Amniotic epithelial cell (primary cell): ENCODE results near the gene LIN52.

ENCODE experiments used
- DNase-seq: peaks from one replicate; pipeline ENCODE4 v3.0.0-alpha.2; 2010; ENCODE audit warnings: low read depth

LIN52 gene, protein sequence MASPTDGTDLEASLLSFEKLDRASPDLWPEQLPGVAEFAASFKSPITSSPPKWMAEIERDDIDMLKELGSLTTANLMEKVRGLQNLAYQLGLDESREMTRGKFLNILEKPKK

DNA sequence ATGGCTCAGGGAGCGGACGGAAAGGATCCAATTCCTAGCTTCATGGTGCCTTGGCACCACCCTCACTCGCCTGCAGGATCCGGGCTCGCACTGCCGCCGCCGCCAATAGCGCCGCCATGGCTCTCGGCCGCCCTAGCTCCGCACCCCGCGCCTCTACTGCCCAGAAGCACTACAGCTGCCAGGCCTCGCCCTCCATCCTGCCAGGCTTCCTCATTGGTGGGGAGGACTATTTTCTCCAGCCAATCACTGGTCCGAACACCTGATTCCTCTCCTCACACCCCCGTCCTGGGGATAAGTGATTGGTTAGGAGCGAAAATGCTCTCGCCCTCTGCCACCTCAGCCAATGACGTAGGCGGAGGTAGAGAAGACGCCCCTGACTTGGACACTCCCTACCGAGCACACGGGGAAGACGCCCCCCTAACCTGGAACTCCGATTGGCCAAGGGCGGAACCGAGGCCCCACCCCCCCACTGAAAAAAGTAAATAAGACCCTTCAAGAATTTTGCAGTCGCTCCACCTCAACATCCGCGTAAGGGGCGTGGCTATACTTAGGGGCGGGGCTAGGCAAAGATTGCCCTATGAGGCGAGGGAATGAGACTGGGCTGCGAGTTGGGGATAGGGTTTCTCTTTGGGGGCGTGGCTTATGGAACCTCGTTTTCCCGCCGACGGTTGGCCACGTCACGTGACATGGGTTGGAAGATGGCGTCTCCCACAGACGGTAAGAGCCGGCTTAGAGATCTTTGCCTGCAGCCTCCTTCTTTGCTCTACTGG lies at the start of gene LIN52, which contains the start of gene ALDH6A1:
TSS of gene LIN52 (plus strand) at position 680 of the 770 bp plus-strand sequence. CDS start at position 699, 19 bp downstream.
TSS of gene ALDH6A1 (minus strand) at position 177 of the 770 bp plus-strand sequence. CDS start at position 118, 59 bp downstream.
- peak; percentile 100 for DNase-seq

DNA sequence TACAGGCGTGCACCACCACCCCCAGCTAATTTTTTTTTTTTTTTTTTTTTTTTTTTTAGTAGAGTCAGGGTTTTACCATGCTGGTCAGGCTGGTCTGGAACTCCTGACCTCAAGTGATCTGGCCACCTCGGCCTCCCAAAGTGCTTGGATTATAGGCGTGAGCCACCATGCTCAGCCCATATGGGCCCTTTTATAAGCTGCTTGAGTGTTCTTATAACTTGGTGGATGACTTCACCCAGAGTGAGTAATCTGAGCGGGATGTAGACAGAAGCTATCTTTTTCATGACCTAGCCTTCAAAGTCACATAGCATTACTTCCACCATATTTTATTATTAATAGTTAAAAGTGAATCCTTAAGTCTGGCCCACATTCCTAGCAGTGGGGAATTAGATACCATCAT lies 49.2 kb upstream of the LIN52 start:
- peak; percentile 68 for DNase-seq

DNA sequence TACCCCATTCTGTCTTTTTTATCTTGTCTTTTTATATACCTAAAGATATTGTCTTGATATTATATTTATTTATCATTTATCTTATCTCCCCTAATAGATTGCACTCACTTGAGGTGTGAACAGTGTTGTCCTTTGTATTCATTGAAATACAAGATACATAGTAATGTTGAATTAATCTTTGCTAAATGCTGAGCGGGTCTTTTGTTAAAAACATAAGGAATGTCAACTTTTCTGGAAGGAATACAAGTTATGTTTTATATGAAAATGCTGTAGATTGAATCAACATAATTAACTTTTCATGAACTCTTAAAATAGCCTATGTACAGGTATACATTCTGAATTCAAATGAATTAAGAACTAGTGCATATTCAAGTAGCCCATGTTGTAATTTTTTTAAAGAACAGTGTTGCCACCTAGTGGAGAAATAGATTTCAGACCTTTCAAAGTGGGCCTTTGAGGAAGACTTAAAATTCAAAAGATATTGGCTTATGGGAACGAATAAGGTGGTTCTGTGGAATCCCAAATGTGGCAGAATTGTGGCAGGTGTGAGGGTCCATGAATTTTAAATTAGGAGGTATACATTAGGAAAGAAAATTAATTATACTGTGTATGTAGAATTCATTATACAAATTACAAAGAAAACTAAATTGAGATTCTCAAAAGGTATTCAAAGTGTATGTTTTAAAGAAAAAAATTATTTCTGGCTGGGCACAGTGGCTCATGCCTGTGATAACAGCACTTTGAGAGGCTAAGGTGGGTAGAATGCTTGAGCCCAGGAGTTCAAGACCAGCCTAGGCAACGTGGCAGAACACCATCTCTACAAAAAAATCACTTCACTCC lies 46.5 kb upstream of the LIN52 start:
- peak; percentile 64 for DNase-seq

DNA sequence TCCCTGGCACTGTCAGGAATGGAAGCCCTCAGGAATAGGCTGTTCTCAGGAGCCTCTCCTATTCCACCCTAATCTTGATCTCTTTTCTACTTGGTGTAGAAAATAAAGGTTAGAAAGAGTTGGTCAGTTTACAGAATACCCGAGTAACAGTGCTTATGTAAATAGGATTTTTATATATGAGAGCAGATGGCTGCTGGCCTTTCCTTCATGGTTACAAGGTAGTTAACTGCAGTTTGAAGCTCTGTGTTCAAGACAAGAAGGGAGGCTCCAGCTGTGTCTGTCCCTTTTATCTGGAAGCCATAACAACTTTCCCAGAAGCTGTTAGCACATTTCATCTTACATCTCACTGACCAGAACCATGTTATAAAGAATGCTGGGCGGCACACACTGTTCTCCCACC lies 42.5 kb upstream of the LIN52 start:
- no peak for DNase-seq

DNA sequence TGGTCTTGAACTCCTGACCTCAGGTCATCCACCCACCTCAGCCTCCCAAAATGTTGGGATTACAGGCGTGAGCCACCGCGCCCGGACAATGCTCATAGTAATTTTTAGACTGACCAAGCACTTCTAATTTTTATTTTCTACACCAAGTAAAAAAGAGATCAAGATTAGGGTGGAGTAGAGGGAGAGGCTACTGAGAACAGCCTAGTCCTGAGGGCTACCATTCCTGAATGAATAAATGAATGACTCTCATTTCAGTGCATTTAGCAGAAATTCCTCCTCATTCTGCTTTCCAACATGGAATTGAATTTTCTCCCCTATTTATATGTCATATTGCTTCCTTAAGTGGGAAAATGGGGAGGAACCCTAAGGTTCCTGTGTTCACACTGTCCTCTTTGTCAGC lies 39.2 kb upstream of the LIN52 start:
- no peak for DNase-seq

DNA sequence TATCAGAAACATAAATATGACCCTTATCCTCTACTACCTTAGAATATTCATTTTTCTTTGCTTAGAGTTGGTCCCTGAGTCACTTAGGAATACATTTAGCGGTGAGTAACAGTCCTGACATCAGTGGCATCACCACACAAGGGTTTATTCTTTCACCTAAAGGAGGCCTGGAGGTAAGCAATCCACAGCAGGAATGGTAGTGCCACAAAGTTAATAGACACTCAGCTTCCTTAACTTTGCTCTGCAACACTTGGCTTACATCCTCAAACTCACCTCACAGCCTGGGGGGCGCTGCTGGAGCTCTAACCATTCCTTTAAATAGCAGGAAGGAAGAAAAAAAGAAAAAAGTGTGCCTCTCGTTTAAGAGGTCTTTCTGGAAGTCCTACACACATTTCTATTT lies 36.5 kb upstream of the LIN52 start:
- no peak for DNase-seq

DNA sequence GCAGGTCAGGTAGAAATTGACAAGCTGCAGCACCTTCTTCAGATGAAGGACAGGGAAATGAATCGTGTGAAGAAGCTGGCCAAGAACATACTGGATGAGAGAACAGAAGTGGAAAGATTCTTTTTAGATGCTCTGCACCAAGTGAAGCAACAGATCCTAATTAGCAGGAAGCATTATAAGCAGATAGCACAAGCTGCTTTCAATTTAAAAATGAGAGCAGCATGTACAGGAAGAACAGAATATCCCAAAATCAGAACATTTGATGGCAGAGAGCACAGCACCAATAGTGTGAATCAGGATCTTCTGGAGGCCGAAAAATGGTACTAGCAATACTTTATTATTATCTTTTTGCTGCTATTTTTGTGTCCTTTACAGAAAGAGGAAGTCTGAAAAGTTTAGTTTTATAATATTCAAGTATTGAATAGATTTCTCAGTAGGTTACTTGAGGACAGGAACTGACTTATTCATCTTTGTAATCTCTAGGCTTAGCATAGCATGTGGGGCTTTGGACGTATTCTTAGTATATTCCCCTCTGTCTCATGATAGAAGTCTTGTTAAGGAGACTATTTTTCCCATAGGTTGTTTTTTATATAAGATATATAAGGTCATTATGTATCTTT lies 34.8 kb upstream of the LIN52 start:
- DNase-seq = peak; percentile 12

DNA sequence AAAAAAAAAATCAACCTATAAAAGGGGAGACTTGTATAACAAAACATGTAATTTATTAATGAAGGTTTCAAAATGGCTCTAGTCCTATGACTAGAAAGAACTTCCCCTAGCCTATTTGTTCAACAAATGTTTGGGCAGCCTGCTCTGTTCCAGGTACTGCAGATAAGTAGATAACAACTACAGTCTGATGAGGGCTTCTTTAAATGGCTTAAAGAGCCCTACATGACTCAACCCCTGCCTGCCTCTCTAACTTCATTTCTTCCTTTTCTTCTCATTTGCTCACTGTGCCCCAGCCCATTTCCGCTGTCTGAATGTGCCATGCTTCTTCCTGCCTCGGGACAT lies 22.0 kb upstream of the LIN52 start:
- peak; percentile 82 for DNase-seq

DNA sequence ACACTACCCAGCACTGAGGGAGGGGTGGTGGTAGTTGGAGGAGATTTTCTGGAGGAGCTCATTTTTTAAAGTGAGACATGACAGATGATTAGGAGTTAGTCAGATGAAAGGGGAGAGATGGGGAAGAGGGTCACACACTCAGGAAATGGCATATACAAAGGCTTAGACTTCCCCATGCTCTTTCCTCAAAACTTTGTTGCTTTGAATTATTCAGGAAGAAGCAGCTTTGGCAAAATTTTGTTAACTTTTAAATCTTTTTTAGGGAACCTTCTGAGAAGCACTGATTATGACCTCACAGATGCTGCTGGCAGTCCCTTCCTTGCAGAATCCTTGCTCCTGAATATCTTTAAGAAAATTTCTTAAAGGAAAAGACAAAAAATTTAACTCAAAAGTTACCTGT lies 20.3 kb upstream of the LIN52 start:
- DNase-seq = no peak

DNA sequence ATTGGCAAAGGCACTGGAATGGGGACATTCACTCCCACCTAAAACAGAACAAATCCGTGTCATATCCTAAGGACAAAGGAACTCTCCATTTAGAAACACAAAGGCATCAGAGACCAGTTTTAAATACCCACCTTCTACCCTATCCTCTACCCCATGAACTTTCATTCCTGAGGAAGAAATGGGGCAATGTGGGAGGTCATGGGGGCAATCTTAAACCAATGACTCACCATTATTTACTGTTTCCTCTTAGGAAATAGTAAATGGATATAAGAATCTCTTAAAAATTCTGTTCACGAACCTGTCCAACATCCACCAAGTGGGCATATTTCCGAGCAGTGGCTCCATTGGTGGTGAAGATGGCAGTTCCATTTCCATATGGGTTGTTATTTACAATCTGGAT lies 19.9 kb upstream of the LIN52 start:
- peak; percentile 63 for DNase-seq

DNA sequence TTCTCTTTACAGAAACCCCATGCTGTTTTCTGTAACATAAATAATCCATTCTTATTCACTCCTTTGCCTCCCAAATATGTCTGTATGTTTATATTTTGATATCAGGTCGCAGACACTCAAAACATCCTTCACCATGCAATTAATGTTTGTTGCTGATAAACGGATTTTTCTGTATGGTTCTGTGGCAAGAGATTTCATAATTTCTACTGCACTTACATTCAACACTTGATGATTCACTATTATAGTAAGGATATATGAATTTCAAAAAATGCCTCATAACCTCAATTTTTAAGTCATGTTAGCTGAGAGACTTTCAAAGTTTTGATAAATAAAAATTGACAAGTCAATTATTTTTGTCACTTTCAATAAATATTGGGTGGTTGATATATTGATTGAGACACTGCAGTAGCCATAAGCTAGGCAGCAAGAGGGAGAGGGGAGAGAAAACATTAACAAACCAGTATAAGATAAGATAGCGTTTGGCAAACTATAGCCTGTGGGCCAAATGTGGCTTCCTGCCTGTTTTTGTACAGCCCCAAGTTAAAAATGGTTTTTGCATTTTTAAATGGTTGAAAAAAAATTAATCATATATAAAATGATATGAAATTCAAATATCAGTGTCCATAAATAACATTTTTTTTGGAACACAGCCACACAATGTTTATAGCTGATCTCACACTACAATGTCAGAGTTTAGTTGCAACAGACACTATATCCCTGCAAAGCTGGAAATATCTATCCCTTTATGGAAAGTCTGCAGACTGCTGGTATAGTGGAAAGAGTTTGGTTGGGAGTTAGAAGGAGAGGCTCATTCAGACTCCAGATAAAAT lies 18.8 kb upstream of the LIN52 start:
- peak; percentile 91 for DNase-seq

DNA sequence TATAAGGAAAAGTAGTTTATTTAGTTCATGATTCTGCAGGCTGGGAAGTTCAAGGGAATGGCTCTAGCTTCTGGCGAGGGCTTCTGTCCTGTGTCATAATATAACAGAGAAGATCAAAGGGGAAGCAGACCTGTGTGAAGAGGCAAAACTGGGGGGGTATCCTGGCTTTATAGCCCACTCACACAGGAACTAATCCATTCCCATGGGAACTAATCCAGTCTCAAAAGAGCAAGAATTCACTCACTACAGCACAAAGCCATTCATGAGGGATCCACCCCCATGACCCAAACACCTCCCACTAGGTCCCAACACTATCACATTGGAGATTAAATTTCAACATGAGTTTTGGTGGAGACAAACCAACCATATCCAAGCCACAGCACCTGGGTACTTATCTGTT lies 7.4 kb upstream of the LIN52 start:
- no peak for DNase-seq

DNA sequence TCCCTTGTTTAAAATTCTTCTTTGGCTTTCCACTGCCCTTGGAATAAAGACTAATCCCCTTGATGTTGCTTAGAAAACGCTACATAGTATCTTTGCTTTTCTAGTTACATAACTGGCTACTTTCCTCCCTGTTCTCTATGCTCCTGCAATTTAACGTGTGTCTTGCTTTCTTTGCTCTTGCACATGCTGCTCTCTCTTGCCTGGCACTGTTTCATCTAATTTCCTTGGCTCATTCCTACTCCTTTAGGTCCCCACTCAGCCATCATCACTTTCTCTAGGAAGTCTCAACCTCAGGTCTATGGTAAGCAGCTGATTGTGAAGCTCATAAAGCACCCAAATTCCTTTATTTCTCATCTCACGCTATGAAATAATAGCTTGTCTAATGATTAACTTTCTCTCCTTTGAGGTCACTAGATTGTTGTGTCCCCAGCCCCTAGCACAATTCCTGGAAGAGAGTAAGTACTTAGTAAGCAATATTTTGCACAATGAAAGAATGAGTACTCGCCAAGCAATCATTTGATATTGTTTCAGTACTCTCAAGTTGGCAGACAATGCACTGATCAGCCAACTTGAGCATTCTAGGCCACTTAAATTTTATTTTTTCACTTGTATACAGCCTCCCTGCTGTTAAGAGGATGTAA lies 3.8 kb upstream of the LIN52 start:
- no peak for DNase-seq

DNA sequence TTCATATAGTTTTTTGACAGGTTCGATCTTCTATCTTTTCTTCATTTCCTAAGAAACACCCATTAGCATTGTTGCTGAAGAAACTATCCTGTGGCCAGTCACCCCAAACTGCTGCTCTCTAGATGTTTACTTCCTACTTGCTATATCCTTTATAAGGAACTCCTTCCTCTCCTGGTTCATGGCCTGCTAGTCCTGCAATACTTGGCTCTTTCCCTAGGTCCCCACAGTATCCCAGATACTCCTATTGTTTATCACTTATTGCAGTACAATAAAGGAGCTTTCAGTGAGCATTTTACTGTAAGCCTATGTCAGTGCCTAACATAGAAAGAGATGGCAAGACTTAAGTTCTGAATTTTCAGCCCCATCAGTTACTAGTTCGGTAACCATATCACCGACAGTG lies 3.3 kb upstream of the LIN52 start:
- DNase-seq = no peak

DNA sequence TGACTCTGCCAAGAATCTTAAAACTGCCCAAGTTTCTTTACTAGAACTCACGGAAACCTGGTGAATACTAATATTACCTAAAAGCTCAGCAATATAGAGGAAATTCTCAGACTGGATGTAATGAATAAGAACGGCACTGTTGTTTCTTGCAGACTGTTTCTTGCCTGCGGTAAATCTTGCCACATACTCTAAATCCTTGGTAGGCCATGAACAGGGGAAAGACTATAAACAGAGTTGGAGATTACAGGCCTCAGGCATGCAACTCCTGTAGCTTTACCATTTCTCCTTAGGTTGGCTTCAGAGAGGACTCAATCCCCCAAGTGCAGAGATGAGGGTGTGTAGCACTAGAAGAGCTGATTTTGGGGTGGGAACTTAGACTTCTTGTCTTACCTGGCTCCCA lies 1.6 kb upstream of the LIN52 start:
- DNase-seq = peak; percentile 93

DNA sequence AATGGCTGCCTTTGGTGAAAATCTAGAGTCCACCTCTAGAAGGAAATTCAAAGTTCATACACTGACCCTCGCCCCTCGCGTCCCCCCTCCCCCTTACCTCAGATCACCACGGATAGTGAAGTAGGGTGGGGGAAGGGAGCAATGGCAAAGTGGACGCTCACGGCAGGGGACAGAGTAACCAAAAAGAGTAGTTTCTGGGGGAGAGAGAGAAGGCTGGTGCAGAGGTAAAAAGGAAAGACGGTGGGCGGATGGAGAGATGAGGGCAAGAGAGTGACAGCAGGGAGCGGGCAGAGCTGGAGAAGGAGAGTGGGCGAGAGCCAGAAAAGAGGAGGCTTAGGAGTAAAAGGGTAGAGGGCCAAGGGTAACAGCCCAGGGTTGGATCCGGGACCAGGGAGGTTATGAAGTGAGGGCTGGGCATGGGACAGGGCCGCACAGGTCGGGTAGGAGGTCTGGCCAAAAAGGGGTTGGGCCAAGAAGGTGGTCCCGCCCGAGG lies 926 bp upstream of the LIN52 start:
- DNase-seq = no peak

DNA sequence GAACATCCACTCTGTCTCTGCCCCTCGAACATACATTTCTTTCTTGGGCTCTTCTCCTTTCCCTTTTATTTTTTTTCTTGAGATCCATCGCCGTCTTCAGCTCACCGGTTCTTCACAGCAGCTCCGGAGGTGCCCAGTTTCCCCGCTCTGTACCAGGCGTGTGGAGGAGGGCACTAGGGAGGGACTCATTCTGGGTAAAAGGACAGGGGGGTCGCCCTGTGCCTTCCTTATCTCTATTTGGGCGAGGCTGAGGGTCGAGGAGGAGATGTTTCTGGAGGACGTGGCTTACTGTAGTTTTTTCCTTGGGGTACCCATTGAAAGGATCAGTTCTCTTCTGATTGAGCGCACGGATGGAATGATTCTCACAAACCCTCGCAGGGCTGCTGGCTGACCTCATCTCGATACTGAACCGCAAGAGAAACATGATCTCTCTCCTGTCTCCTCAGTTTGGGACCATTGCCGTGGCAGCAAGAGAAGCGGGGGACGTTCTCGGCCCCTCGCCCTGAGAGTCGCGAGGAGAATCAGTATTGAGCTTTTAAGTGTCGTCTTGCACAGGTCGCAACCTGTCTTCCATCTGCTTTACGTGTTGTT lies 386 bp downstream of the LIN52 start:
- peak; percentile 41 for DNase-seq

DNA sequence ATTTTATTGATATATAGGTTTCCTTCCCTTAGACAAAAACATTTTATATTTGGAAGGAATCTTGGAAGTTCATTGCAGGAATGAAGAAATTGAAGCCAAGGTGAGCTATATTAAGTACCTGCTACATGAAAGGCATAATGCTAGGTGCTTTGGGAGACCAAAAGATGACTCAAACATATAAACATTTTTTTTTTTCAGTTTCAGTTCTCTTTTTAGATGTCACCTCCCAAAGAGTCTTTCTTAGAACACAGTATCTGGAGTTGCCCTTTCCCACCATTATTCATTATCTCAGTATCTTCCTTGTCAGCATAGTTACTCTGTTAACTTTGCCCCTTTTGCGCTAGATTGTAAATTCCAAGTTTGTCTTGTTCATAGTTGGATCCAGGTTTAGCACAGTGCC lies 1.1 kb downstream of the LIN52 start:
- no peak for DNase-seq

DNA sequence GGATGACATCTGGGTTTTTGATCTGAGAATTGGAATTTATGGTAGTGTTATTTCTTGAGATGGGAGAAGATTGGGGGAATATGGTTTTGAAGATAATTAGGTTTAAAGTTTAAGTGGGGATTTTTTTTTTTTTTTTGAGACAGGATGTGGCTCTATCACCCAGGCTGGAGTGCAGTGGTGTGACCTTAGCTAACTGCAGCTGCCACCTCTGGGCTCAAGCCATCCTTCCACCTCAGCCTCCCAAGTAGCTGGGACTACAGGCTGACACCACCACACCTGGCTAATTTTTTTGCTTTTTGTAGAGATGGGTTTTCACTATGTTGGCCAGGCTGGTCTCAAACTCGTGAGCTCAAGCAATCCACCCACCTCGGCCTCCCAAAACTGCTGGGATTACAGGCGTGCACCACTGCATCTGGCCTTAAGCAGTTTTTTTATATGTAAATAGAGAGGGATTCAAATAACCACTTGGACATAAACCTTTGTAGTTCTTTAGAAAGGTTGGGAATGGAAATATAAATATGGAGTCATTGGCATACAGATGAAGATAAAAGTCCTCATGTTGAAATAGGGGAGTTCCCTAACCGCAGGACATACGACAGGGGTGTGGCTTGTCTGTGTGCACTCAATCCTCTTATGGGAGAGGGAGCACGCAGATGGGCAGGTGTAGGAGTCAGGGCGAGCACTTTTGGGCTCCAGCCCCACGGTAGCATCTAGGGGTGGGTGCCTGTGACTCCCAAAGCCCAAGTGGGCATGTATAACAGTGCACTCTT lies 4.7 kb downstream of the LIN52 start:
- DNase-seq = peak; percentile 7

DNA sequence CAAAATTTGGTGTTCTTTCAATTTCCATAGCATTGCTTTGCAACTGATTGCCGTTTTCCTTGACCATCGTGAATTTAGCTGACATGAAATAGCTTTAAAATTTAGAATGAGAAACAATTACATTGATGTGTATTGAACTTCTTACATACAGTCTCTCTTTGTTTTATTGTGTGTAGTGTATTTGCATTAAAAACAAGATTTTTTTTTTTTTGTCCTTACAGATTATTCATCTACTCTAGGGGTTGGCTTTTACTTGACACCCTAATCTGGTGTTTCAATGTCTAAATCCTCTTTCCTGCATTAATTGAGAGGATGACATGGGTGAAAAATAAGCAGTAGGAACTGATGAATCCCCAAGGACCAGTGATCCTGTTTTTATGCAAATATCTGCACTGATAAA lies 20.6 kb downstream of the LIN52 start:
- no peak for DNase-seq
